HCT116 (cell line): Measurements from ENCODE around the gene RINT1. TPM values are rescaled to one million over a fixed set of nuclear protein-coding genes. Genes with fewer than 3 reads are reported as not detected.

Source experiments
- ATAC-seq: fragments of 200-7000 bp; cut with Tn5 transposase; 2 replicates; pipeline ENCODE4 v1.9.1; 2020; ENCODE audit warnings: mild to moderate bottlenecking, moderate library complexity
- BruUV-seq: library from RNA; stranded (reverse); fragments of 400-500 nt; replicated peaks from 2 replicates; lab custom pipeline; 2021; lab: Mats Ljungman, UMichigan
- CTCF ChIA-PET: fragments of 300-600 bp; sonication (Branson Sonifier 250); formaldehyde crosslinking; loops from one replicate; lab custom pipeline; 2021; ENCODE audit warnings: antibody characterized with exemption; lab: Charles Lee
- POLR2A ChIA-PET: fragments of 300-600, 350-600 bp; sonication (Branson Sonifier 250); formaldehyde crosslinking; loops from one replicate; lab custom pipeline; 2021; ENCODE audit warnings: antibody characterized with exemption; lab: Charles Lee
- RAD21 ChIA-PET, 2 experiments: fragments of 300-600 bp; sonication (Branson Sonifier 250); formaldehyde crosslinking; loops; one replicate each; lab custom pipeline; 2023; ENCODE audit warnings: low total read pairs in 2 of 2; ENCODE audit not compliant: uncharacterized antibody in 2 of 2, unreplicated experiment in 2 of 2, low non-redundant PET in 1 of 2; lab: Charles Lee
- DNase-seq: peaks from one replicate; pipeline ENCODE4 v3.0.0-alpha.2; 2010; ENCODE audit warnings: low read depth, low spot score
- H2AFZ ChIP-seq: fragments of 200-600 bp; shearing (Covaris generic), sonication (generic); 2 replicates; pipeline ENCODE4 v1.6.1; 2017; ENCODE audit warnings: low read depth, mixed run types, mixed read lengths, antibody characterized with exemption, low read length; ENCODE audit not compliant: poor library complexity, severe bottlenecking
- H3K27ac ChIP-seq: 2 replicates; pipeline ENCODE4 v1.5.1; 2012; ENCODE audit warnings: low read depth, low read length
- H3K27me3 ChIP-seq: fragments of 200-600 bp; sonication (generic); 2 replicates; pipeline ENCODE4 v1.6.1; 2016; ENCODE audit warnings: mixed run types, low read length, mixed read lengths; ENCODE audit not compliant: insufficient read depth
- H3K36me3 ChIP-seq, 2 experiments: fragments of 200-500 bp in 1 of 2; fragments of 200-600 bp in 1 of 2; sonication (Bioruptor generic) in 1 of 2; sonication (generic) in 1 of 2; 2 replicates each; pipeline versions ENCODE4 v1.5.1 to v1.6.1; 2014 to 2016; ENCODE audit warnings: low read length in 2 of 2, inconsistent platforms in 1 of 2, mixed read lengths in 1 of 2, mixed run types in 1 of 2; ENCODE audit not compliant: insufficient read depth in 2 of 2, control insufficient read depth in 1 of 2
- H3K4me1 ChIP-seq, 2 experiments: fragments of 200-600 bp in 1 of 2; sonication (generic) in 1 of 2; 2 replicates each; pipeline versions ENCODE4 v1.5.1 to v1.6.1; 2012 to 2017; ENCODE audit warnings: low read length in 2 of 2, inconsistent platforms in 1 of 2, mild to moderate bottlenecking in 1 of 2, mixed read lengths in 1 of 2, mixed run types in 1 of 2, moderate library complexity in 1 of 2; ENCODE audit not compliant: insufficient read depth in 2 of 2, control insufficient read depth in 1 of 2
- H3K4me2 ChIP-seq: fragments of 200-600 bp; sonication (generic); 2 replicates; pipeline ENCODE4 v1.6.1; 2017; ENCODE audit warnings: mixed run types, low read length, mixed read lengths
- H3K4me3 ChIP-seq, 2 experiments: fragments of 200-600 bp in 1 of 2; sonication (generic) in 1 of 2; replicated peaks in 1 of 2; 2 replicates each; pipeline ENCODE4 v1.5.1; 2011 to 2016; ENCODE audit warnings: low read length in 2 of 2, control low read depth in 1 of 2, low read depth in 1 of 2, mild to moderate bottlenecking in 1 of 2, mixed read lengths in 1 of 2, mixed run types in 1 of 2
- H3K79me2 ChIP-seq: fragments of 200-600 bp; sonication (generic); 2 replicates; pipeline ENCODE4 v1.6.1; 2017; ENCODE audit warnings: mild to moderate bottlenecking, mixed run types, low read length, moderate library complexity, mixed read lengths; ENCODE audit not compliant: insufficient read depth
- H3K9ac ChIP-seq: fragments of 200-600 bp; sonication (generic); 2 replicates; pipeline ENCODE4 v1.6.1; 2016; ENCODE audit warnings: low read length, mixed read lengths
- H3K9me2 ChIP-seq: fragments of 200-600 bp; sonication (generic), shearing (Covaris generic); 2 replicates; pipeline ENCODE4 v1.6.1; 2017; ENCODE audit warnings: mixed run types, mild to moderate bottlenecking, moderate library complexity; ENCODE audit not compliant: insufficient read depth
- H3K9me3 ChIP-seq, 2 experiments: fragments of 200-500 bp in 1 of 2; fragments of 200-600 bp in 1 of 2; sonication (Bioruptor generic) in 1 of 2; sonication (generic) in 1 of 2; 2 replicates each; pipeline ENCODE4 v1.6.1; 2014 to 2017; ENCODE audit warnings: low read length in 2 of 2, mixed read lengths in 2 of 2, inconsistent platforms in 1 of 2, low read depth in 1 of 2, mild to moderate bottlenecking in 1 of 2, mixed run types in 1 of 2, moderate library complexity in 1 of 2; ENCODE audit not compliant: control insufficient read depth in 1 of 2, insufficient read depth in 1 of 2
- H4K20me1 ChIP-seq: fragments of 200-600 bp; sonication (generic), shearing (Covaris generic); 2 replicates; pipeline ENCODE4 v1.6.1; 2017; ENCODE audit warnings: mixed run types, mild to moderate bottlenecking, moderate library complexity; ENCODE audit not compliant: insufficient read depth
- YY1 ChIP-seq: IDR thresholded peaks from 2 replicates; pipeline ENCODE4 v1.6.1; 2011; ENCODE audit warnings: low read length, low read depth, moderate library complexity, mild to moderate bottlenecking; ENCODE audit not compliant: insufficient replicate concordance; ENCODE audit errors: extremely low read depth
- intact Hi-C: fragments of 100-400 bp; cut with micrococcal nuclease; formaldehyde crosslinking; loops from 2 replicates; pipeline ENCODE4 v1.10.0; 2022
- total RNA-seq: library from RNA; stranded (reverse); gene quantifications from one replicate; pipeline ENCODE4 v1.2.1, GENCODE V29; 2021; ENCODE audit not compliant: unreplicated experiment
- TF ChIP-seq, protein P1 (sequence below): IDR thresholded peaks from 2 replicates; pipeline ENCODE4 v1.6.1; 2011; ENCODE audit warnings: mild to moderate bottlenecking, low read length, moderate library complexity; ENCODE audit not compliant: insufficient replicate concordance; ENCODE audit errors: extremely low read depth
- TF ChIP-seq, protein P2 (sequence below), 3 experiments: fragments of 200-600 bp in 1 of 3; sonication (generic) in 1 of 3; IDR thresholded peaks in 2 of 3; conservative IDR thresholded peaks in 1 of 3; 2 replicates each; pipeline ENCODE4 v1.5.1; 2012 to 2017; ENCODE audit warnings: low read depth in 2 of 3, low read length in 2 of 3, antibody characterized with exemption in 1 of 3, borderline replicate concordance in 1 of 3, control low read depth in 1 of 3, mild to moderate bottlenecking in 1 of 3, mixed read lengths in 1 of 3, mixed run types in 1 of 3, moderate library complexity in 1 of 3; ENCODE audit not compliant: insufficient read depth in 1 of 3

Gene RINT1
- total RNA-seq, 1 experiment from 2014 or later: 24.3 TPM

DNA sequence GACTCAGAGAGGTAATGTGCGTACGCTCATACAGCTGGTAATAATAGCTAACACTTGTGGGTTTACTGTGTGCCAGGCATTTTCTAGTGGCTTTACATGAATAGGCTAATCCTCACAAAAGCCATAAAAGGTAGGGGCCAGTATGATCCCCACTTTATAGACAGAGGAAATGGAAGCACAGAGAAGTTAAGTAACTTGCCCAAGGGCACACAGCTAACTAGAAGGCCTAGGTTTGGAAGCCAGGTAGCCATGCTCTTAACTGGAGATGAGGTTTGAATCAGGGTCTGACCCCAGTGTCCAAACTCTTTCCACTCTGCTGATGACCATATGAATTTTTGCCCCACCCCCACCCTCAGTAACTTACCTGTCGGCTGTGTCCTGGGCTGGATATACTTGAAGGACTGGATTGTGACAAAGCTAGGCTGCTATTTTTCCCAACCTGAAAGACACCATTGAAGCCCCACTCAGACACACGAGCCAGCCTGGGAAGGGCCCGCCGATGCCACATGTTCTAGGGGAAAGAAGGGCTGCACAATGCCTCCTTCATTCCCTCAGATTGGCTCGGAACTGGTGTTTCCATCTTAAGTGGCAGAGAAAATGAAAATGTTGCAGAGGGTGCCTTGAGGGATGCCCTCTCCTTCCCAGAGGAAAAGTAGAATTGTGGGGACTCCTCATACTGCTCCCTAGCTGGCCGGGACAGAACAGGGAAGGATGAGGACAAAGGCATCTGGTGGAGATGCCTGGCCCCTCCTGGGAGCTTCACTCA, 78.3 kb downstream of the RINT1 start (continued):
- TF ChIP-seq, protein P1, sequence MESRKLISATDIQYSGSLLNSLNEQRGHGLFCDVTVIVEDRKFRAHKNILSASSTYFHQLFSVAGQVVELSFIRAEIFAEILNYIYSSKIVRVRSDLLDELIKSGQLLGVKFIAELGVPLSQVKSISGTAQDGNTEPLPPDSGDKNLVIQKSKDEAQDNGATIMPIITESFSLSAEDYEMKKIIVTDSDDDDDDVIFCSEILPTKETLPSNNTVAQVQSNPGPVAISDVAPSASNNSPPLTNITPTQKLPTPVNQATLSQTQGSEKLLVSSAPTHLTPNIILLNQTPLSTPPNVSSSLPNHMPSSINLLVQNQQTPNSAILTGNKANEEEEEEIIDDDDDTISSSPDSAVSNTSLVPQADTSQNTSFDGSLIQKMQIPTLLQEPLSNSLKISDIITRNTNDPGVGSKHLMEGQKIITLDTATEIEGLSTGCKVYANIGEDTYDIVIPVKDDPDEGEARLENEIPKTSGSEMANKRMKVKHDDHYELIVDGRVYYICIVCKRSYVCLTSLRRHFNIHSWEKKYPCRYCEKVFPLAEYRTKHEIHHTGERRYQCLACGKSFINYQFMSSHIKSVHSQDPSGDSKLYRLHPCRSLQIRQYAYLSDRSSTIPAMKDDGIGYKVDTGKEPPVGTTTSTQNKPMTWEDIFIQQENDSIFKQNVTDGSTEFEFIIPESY: no peak

DNA sequence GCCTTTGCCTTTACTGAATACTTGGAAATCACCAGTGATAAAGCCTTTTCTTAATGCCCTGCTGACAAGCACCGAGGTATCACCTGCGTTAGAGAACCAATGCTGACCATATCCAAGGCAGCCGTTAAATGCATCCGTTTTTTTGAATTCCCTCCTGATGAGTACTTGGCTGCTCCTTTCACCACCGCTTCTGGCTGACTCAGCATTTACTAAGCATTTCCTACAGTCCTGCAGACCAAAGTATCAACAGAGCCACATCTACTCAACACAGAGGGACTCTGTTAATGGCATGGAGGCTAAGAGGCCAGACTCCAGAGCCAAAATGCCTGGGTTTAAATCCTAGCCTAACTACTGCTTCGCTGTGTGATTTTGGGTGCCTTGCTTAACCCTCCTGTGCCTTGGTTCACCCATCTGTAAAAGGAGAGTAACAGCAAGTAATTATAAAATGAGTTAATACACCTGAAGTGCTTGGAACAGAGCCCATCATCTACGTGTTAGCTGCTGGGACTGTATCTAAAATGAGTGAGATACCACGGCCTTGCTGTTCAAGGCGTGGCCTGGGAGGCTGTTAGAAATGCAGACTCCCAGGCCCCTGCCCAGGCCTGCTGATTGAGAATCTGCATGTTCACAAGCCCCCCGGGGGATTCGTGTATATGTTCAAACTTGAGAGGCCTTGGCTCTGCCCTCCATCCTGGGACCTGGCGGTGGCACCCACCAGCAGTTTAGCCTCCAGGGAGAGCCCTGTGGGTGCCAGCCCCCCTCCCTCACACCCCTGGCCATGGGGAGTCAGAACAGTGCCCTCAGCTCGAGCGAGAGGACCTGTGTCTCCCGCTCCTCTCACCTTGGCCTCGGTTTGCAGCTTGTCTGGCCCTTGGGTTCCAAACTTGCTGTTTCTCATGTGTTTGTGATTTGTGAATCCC, 80.1 kb downstream of the RINT1 start:
- Histone ChIP-seq H3K79me2 (no peaks in the 10 kb centered on the region), H3K4me1 (no peaks in the 10 kb centered on the region), H2AFZ (no peak overlapping the region), H3K27me3 (no peaks in the 10 kb centered on the region), H3K9me3 (no peaks in the 10 kb centered on the region), H3K4me2 (no peak overlapping the region), H3K36me3 (no peaks in the 10 kb centered on the region), H3K27ac (no peak overlapping the region), H3K9ac (no peak overlapping the region), H4K20me1 (no peaks in the 10 kb centered on the region), H3K4me3 (no peak overlapping the region), H3K9me2 (no peaks in the 10 kb centered on the region)
- RAD21 ChIA-PET: no interaction called here
- POLR2A ChIA-PET: no interaction called here
- CTCF ChIA-PET: no interaction called here
- TF ChIP-seq, protein P1: no peak
- TF ChIP-seq YY1: no peak
- TF ChIP-seq, protein P2, sequence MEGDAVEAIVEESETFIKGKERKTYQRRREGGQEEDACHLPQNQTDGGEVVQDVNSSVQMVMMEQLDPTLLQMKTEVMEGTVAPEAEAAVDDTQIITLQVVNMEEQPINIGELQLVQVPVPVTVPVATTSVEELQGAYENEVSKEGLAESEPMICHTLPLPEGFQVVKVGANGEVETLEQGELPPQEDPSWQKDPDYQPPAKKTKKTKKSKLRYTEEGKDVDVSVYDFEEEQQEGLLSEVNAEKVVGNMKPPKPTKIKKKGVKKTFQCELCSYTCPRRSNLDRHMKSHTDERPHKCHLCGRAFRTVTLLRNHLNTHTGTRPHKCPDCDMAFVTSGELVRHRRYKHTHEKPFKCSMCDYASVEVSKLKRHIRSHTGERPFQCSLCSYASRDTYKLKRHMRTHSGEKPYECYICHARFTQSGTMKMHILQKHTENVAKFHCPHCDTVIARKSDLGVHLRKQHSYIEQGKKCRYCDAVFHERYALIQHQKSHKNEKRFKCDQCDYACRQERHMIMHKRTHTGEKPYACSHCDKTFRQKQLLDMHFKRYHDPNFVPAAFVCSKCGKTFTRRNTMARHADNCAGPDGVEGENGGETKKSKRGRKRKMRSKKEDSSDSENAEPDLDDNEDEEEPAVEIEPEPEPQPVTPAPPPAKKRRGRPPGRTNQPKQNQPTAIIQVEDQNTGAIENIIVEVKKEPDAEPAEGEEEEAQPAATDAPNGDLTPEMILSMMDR (IDR thresholded peaks at IDR 0.05 in 2 of 3, conservative IDR thresholded peaks at IDR 0.05 in 1 of 3; ENCODE audit: borderline replicate concordance in 1 of 3, insufficient read depth in 1 of 3, low read depth in 2 of 3, low read length in 2 of 3): no peak
- no peak for DNase-seq
- intact Hi-C loops: no loop called here
- BruUV-seq: no TSS peak
- no peak for ATAC-seq
